PFSK-1 (cell line): ENCODE measurements around the gene PRICKLE4.

ENCODE experiments used
- FOXP2 ChIP-seq: optimal IDR thresholded peaks from 2 replicates; pipeline ENCODE3; 2011; ENCODE audit warnings: borderline replicate concordance, control low read depth, inconsistent platforms; ENCODE audit not compliant: insufficient read depth; ENCODE audit errors: extremely low read length, extremely low read depth
- POLR2AphosphoS5 ChIP-seq: IDR thresholded peaks from 2 replicates; pipeline ENCODE4 v1.6.1; 2012; ENCODE audit warnings: low read depth, mild to moderate bottlenecking, control low read depth, low read length, moderate library complexity
- REST ChIP-seq, 2 experiments: IDR thresholded peaks; 2 replicates each; pipeline versions ENCODE4 v1.6.1 to v1.8.0; 2011 to 2012; ENCODE audit warnings: low read depth in 2 of 2, low read length in 2 of 2, control low read depth in 1 of 2, inconsistent platforms in 1 of 2, mild to moderate bottlenecking in 1 of 2, moderate library complexity in 1 of 2; ENCODE audit not compliant: insufficient read depth in 1 of 2
- SIN3A ChIP-seq: IDR thresholded peaks from 2 replicates; pipeline ENCODE4 v1.6.1; 2012; ENCODE audit warnings: mild to moderate bottlenecking, low read length, moderate library complexity, borderline replicate concordance; ENCODE audit not compliant: insufficient read depth
- TAF1 ChIP-seq: IDR thresholded peaks from 2 replicates; pipeline ENCODE4 v1.6.1; 2012; ENCODE audit warnings: low read length, control low read depth, borderline replicate concordance; ENCODE audit not compliant: insufficient read depth

PRICKLE4 gene

GRCh38 chr6:41774841-41775240, 5.7 kb upstream of the PRICKLE4 start:
- TF ChIP-seq POLR2AphosphoS5 (no peak), FOXP2 (no peak), SIN3A (no peak), REST (IDR thresholded peaks at IDR 0.05; ENCODE audit: insufficient read depth in 1 of 2, low read depth in 2 of 2, low read length in 2 of 2) (no peak), TAF1 (no peak)

- TF ChIP-seq REST (IDR thresholded peaks at IDR 0.05; ENCODE audit: insufficient read depth in 1 of 2, low read depth in 2 of 2, low read length in 2 of 2) (no peak), TAF1 (no peak), SIN3A (no peak), FOXP2 (no peak), POLR2AphosphoS5 (no peak)
Measured at GRCh38 chr6:41775293-41775882, 5.2 kb upstream of the PRICKLE4 start.

GRCh38 chr6:41777551-41778285, 2.9 kb upstream of the PRICKLE4 start:
- no peak for TF ChIP-seq FOXP2
- TF ChIP-seq SIN3A: no peak
- no peak for TF ChIP-seq POLR2AphosphoS5
- TF ChIP-seq REST (IDR thresholded peaks at IDR 0.05; ENCODE audit: insufficient read depth in 1 of 2, low read depth in 2 of 2, low read length in 2 of 2): no peak
- TF ChIP-seq TAF1: no peak

- TF ChIP-seq POLR2AphosphoS5 (no peak), FOXP2 (no peak), REST (IDR thresholded peaks at IDR 0.05; ENCODE audit: insufficient read depth in 1 of 2, low read depth in 2 of 2, low read length in 2 of 2) (no peak), SIN3A (no peak), TAF1 (no peak)
Measured at GRCh38 chr6:41778895-41779294, 1.7 kb upstream of the PRICKLE4 start.
